Measurements from ENCODE around the gene AUNIP. TPM values are rescaled to one million over a fixed set of nuclear protein-coding genes. Genes with fewer than 3 reads are reported as not detected.

Gene AUNIP
- total RNA-seq, 1 experiment from 2014 or later, result 16.8 TPM

- Mint-ChIP-seq H3K36me3 (ENCODE audit: insufficient read depth, unreplicated experiment) (no peaks in the 10 kb centered on the region), H3K27me3 (ENCODE audit: insufficient read depth, unreplicated experiment) (no peaks in the 10 kb centered on the region), H3K4me1 (ENCODE audit: low read depth, unreplicated experiment) (peaks cover 7% of the 10 kb centered on the region), H3K9me3 (ENCODE audit: unreplicated experiment) (no peaks in the 10 kb centered on the region), H3K4me3 (ENCODE audit: unreplicated experiment) (no peak overlapping the region), H3K27ac (ENCODE audit: unreplicated experiment) (no peak overlapping the region)
- DNase-seq, result no peak
- ChIA-PET POLR2A (no interaction called here), CTCF (no interaction called here)
- no TSS peak for BruUV-seq (replicated peaks)
- no peaks in the 10 kb centered on the region for H3K27me3 ChIP-seq (replicated peaks; ENCODE audit: control insufficient read depth, insufficient read depth, low read length)
- intact Hi-C loops (cut with micrococcal nuclease; ENCODE audit: unreplicated experiment), result no loop called here
- peaks cover 6% of the 10 kb centered on the region for H3K4me1 ChIP-seq
- H3K9me3 ChIP-seq, result no peaks in the 10 kb centered on the region
- no peak for TF ChIP-seq CTCF (IDR thresholded peaks at IDR 0.05; ENCODE audit: insufficient read depth in 1 of 2, low read depth in 1 of 2, low read length in 1 of 2, severe bottlenecking in 1 of 2, unreplicated experiment in 1 of 2)
- H3K36me3 ChIP-seq (ENCODE audit: control insufficient read depth, insufficient read depth, low read length), result no peaks in the 10 kb centered on the region
- no peak overlapping the region for H3K4me3 ChIP-seq (ENCODE audit: low read depth, low read length)
These were observed 73.8 kb downstream of the AUNIP start for GRCh38 chr1:25785333-25786067.

DNA sequence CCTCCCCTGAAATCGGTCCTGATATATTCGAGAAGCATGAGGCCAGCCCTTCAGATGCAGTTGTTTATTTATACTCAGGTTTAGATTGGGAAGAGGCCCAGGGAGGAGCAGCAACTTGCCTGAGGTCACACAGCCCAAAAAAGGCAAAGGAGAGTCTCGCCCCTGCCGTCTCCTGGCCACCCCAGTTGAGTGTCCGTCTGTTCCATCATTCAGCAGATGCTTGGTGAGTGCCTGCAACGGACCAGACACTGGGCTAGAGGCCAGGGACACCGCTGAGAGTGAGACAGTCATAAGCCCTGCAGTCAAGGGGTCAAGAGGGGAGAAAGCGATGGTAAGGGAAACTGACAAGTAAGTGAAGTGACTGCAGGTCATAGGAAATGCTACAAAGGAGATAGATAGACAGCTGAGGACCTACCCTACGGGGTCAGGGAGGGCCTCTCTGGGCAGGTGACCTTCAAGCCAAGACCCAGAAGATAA is 74.6 kb downstream of the AUNIP start:
- Histone ChIP-seq H3K27me3 (replicated peaks; ENCODE audit: control insufficient read depth, insufficient read depth, low read length) (no peaks in the 10 kb centered on the region), H3K4me1 (peaks cover 15% of the 10 kb centered on the region), H3K9me3 (no peaks in the 10 kb centered on the region), H3K36me3 (ENCODE audit: control insufficient read depth, insufficient read depth, low read length) (no peaks in the 10 kb centered on the region), H3K4me3 (ENCODE audit: low read depth, low read length) (no peak overlapping the region)
- CTCF ChIA-PET, result no interaction called here
- POLR2A ChIA-PET, result no interaction called here
- intact Hi-C loops (cut with micrococcal nuclease; ENCODE audit: unreplicated experiment), result no loop called here
- no peak for TF ChIP-seq CTCF (IDR thresholded peaks at IDR 0.05; ENCODE audit: insufficient read depth in 1 of 2, low read depth in 1 of 2, low read length in 1 of 2, severe bottlenecking in 1 of 2, unreplicated experiment in 1 of 2)
- Mint-ChIP-seq H3K9me3 (ENCODE audit: unreplicated experiment) (no peaks in the 10 kb centered on the region), H3K4me3 (ENCODE audit: unreplicated experiment) (no peak overlapping the region), H3K27ac (ENCODE audit: unreplicated experiment) (no peak overlapping the region), H3K36me3 (ENCODE audit: insufficient read depth, unreplicated experiment) (no peaks in the 10 kb centered on the region), H3K4me1 (ENCODE audit: low read depth, unreplicated experiment) (peaks cover 7% of the 10 kb centered on the region), H3K27me3 (ENCODE audit: insufficient read depth, unreplicated experiment) (no peaks in the 10 kb centered on the region)
- BruUV-seq (replicated peaks), result no TSS peak
- DNase-seq, result no peak

Small RNA genes lying within 50 kb of the gene (microRNA-seq; reads per million reads assigned to microRNA genes)
- gene MIR3917, result 0.74 reads per million

Other genes with a start within 250 kb of the AUNIP start
- 2.7 and 3.5 TPM in 2 replicates for gene MAN1C1, start 242.7 kb downstream of the AUNIP start, total RNA-seq (2022)
- 58.3 and 60.6 TPM in 2 replicates for gene SELENON, start 59.3 kb downstream of the AUNIP start, total RNA-seq (2022)
- gene MTFR1L, start 39.5 kb downstream of the AUNIP start, total RNA-seq (2022), result 23.5 and 26.2 TPM in 2 replicates
- 22.3 and 26.0 TPM in 2 replicates for gene PAQR7, start 16.3 kb upstream of the AUNIP start, total RNA-seq (2022)
- gene STMN1, start 47.0 kb upstream of the AUNIP start, total RNA-seq (2022), result 188 and 207 TPM in 2 replicates
- gene PAFAH2, start 138.6 kb upstream of the AUNIP start, total RNA-seq (2022), result 8.0 and 11.1 TPM in 2 replicates
- gene EXTL1, start 162.3 kb upstream of the AUNIP start, total RNA-seq (2022), result 0.09 and 0.34 TPM in 2 replicates
- gene SLC30A2, start 186.7 kb upstream of the AUNIP start, total RNA-seq (2022), result 1.1 and 3.0 TPM in 2 replicates
- not detected in 2 replicates for gene TRIM63, start 208.2 kb upstream of the AUNIP start, total RNA-seq (2022)